ENCODE results near the gene LRIG1.
A peak's percentile ranks its signal among the peaks of the same experiment; 100 is the strongest.

The LRIG1 gene

DNA sequence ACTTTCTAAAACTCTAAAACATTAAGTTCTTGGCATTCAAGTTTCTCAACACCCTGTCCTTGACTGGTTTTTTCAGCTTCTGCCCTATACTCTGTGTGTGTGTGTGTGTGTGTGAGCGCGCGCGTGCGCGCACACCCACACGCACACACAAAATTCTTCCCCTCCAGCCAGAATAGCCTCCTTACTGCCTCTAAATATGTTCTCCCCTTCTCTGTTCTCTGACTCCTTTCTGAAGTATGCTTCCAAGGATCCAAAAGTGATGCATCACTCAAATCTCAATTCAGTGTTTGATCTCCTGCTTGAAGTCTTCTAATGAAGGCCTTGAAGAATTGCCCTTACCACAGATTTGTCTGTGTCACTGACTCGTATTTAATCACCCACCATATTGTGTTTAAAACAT is 150.2 kb downstream of the LRIG1 start:
- no peak overlapping the region for H3K4me3 ChIP-seq (ENCODE audit: low read depth, low read length)
- DNase-seq (ENCODE audit: low read depth) = no peak
- TF ChIP-seq, protein P1, sequence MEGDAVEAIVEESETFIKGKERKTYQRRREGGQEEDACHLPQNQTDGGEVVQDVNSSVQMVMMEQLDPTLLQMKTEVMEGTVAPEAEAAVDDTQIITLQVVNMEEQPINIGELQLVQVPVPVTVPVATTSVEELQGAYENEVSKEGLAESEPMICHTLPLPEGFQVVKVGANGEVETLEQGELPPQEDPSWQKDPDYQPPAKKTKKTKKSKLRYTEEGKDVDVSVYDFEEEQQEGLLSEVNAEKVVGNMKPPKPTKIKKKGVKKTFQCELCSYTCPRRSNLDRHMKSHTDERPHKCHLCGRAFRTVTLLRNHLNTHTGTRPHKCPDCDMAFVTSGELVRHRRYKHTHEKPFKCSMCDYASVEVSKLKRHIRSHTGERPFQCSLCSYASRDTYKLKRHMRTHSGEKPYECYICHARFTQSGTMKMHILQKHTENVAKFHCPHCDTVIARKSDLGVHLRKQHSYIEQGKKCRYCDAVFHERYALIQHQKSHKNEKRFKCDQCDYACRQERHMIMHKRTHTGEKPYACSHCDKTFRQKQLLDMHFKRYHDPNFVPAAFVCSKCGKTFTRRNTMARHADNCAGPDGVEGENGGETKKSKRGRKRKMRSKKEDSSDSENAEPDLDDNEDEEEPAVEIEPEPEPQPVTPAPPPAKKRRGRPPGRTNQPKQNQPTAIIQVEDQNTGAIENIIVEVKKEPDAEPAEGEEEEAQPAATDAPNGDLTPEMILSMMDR (conservative IDR thresholded peaks at IDR 0.05; ENCODE audit: low read depth, low read length) = no peak

DNA sequence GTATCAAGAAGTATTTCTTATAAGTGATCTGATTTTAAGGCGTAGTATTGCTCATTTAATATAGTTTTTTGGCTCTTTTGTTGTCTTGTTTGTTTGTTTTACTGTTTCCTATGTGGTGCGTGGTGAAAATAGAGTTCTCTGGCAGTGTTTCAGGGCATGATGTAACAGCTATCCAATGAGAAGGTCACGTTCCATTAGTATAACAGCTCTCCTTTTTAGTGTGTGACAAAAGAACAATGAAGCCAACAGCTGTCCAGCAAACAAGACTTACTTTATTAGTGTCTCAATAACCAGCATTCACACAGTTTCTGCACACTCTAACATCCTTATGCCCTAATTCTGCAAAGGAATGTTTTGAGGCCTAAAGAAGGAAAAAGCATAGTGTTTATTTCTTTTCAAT is 152.1 kb downstream of the LRIG1 start:
- no peak for DNase-seq (ENCODE audit: low read depth)
- TF ChIP-seq, protein P1 (conservative IDR thresholded peaks at IDR 0.05; ENCODE audit: low read depth, low read length) = no peak
- H3K4me3 ChIP-seq (ENCODE audit: low read depth, low read length) = no peak overlapping the region

DNA sequence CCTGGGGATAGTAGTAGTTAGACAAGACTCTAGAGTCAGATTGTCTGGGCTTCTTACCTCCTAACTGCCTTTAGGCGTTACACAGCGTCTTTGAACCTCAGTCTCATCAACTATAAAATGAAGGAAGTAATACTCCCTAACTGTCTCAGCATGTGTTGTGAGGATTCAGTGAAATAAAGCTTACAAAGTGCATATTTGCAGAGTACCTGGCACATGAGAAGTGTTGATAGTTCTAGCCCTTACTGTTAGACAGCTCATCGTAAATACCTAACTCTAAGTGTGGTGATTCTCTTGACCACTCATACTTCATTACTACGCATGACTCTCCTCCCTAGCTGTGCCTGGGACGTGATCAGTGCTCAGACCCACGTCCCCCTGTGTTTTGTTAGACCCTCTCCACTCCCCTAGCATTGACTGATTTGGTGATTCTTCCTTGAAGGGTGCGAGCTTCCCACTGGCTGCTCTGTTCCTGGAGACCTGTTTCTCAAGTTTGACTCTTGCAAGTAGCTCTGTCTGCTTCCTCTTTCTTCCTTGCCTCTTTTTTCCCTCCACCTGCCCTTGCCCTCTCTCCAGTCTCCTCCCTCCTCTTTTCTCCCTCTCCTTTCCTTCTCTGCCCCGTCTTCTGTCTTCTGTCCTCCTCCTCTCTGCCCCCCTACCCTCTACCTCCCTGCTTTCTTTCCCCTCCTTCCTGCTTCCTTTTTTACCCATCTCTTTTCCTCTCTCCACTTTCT is 155.8 kb downstream of the LRIG1 start:
- no peak for DNase-seq (ENCODE audit: low read depth)
- H3K4me3 ChIP-seq (ENCODE audit: low read depth, low read length) = no peak overlapping the region
- TF ChIP-seq, protein P1 (conservative IDR thresholded peaks at IDR 0.05; ENCODE audit: low read depth, low read length) = no peak

DNA sequence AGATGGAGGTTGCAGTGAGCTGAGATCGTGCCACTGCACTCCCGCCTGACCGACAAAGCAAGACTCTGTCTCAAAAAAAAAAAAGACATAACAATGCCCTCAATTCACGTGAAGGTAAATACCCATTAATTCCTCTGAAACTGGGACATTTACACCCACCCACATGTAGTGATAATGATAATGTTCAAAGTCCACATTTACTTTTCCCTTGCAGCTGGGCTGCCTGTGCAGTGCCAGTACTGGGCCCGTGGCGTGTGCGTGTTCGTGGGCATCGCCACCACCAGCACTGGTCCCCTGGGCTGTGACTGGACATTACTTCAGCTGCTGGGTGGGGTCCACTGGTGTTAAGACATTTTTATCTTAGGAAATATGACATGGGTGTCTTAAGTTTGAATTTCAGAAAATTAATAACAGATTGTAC is 156.4 kb downstream of the LRIG1 start:
- TF ChIP-seq, protein P1 (conservative IDR thresholded peaks at IDR 0.05; ENCODE audit: low read depth, low read length) = no peak
- no peak for DNase-seq (ENCODE audit: low read depth)
- H3K4me3 ChIP-seq (ENCODE audit: low read depth, low read length) = no peak overlapping the region

DNA sequence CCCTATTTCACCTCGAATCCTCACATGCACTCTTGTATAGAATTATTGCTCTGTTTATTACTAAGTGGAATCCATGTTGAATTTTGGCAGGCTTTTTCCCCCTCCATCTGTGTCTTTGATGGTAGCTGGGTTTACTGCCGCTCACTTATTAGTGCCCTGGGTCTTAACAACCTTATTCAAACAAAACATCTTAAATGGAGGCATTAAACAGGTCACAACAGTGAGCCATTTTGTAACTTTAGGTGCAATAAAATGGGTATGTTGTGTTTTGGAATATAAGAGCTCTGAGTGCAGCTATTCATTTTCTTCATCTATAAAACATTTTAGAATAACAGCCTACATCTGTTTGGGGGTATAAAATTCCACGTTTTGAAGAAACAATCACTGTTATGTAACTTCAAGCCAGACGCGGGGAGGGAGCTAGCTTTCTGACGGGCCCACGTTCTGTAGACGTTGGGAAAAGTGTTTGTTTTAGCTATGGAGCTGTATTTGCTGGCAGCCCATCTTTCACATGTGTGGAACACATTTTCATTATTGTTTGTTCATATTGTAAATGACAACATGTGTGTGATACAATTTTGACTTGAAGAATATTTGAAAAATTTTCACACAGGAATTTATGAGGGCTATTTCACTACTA is 158.0 kb downstream of the LRIG1 start:
- TF ChIP-seq, protein P1 (conservative IDR thresholded peaks at IDR 0.05; ENCODE audit: low read depth, low read length) = no peak
- H3K4me3 ChIP-seq (ENCODE audit: low read depth, low read length) = no peak overlapping the region
- DNase-seq (ENCODE audit: low read depth) = no peak

DNA sequence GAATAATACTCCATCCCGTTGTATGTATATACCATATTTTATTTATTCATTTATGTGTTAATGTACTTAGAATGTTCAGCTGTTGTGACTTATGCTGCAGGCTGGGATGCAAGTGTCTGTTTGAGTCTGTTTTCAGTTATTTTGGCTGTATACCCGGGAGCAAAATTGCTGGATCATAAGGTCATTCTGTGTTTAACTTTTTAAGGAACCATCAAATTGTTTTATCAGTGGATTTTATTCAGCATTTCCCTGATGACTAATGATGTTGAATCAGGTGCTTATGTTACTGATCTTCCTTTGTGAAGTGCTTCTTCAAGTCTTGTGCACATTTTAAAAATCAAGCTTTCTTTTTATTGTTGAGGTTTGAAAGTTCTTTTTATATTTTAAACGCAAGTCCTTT is 161.9 kb downstream of the LRIG1 start:
- peak; percentile 26 for DNase-seq (ENCODE audit: low read depth)
- TF ChIP-seq, protein P1 (conservative IDR thresholded peaks at IDR 0.05; ENCODE audit: low read depth, low read length) = no peak

DNA sequence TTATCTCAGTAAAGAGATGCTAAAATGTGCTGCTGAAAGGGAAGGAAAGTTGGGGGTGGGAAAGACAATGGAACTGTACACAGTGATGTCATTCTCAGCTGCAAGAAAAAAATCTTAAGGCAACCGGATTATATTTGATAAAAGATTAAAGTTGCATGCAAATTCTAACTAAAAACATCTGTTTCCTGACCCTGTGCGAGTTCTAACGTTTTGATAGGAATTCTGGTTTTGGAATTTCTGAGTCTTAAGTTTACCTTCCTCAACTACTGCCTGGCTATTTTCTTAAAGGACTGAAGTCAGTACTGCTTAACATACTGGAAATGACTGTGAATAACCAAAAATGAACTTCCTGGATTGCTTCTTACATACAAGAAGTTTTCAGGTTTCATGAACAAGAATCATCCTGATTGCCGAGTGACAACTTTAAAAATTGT is 164.5 kb downstream of the LRIG1 start:
- H3K4me3 ChIP-seq (ENCODE audit: low read depth, low read length) = no peak overlapping the region
- DNase-seq (ENCODE audit: low read depth) = peak; percentile 60
- TF ChIP-seq, protein P1 (conservative IDR thresholded peaks at IDR 0.05; ENCODE audit: low read depth, low read length) = no peak

More for the DNA sequence above, 161.9 kb downstream of the LRIG1 start:
- H3K4me3 ChIP-seq (ENCODE audit: low read depth, low read length) = no peak overlapping the region
